CD4-positive, alpha-beta T cell (primary cell): Measurements from ENCODE around the gene KIAA1210. TPM values are rescaled to one million over a fixed set of nuclear protein-coding genes. Genes with fewer than 3 reads are reported as not detected.

Experiments used
- ATAC-seq: fragments of 200-7000 bp; cut with Tn5 transposase; one replicate; pipeline ENCODE4 v1.10.0; 2022; ENCODE audit warnings: mild to moderate bottlenecking; ENCODE audit not compliant: poor library complexity
- CTCF ChIA-PET: fragments of 350-600 bp; sonication (Branson Sonifier 250); formaldehyde crosslinking; loops from one replicate; lab custom pipeline; 2021; ENCODE audit warnings: antibody characterized with exemption, inconsistent platforms; lab: Charles Lee
- POLR2A ChIA-PET: fragments of 350-600 bp; sonication (Branson Sonifier 250); formaldehyde crosslinking; loops from one replicate; lab custom pipeline; 2021; ENCODE audit warnings: antibody characterized with exemption, inconsistent platforms; lab: Charles Lee
- DNase-seq, 14 experiments: peaks; one replicate each; pipeline ENCODE4 v3.0.0-alpha.2; 2013 to 2020; ENCODE audit warnings: mixed read lengths in 2 of 14
- H3K27ac ChIP-seq, 2 donors: one replicate each; pipeline versions ENCODE4 v1.5.1 to v1.7.0; 2013; ENCODE audit warnings: low read length in 2 of 2, low read depth in 1 of 2, mild to moderate bottlenecking in 1 of 2
- H3K27me3 ChIP-seq, 2 experiments: 1 replicate in 1 of 2; 2 replicates in 1 of 2; pipeline versions ENCODE4 v1.6.1 to v1.7.0; 2013; ENCODE audit warnings: low read length in 2 of 2, control low read depth in 1 of 2, mild to moderate bottlenecking in 1 of 2, moderate library complexity in 1 of 2; ENCODE audit not compliant: insufficient read depth in 2 of 2, control insufficient read depth in 1 of 2
- H3K36me3 ChIP-seq: one replicate; pipeline ENCODE4 v1.6.1; 2013; ENCODE audit warnings: low read length, control low read depth; ENCODE audit not compliant: insufficient read depth
- H3K4me1 ChIP-seq: one replicate; pipeline ENCODE4 v1.6.1; 2013; ENCODE audit warnings: low read length, control low read depth; ENCODE audit not compliant: insufficient read depth
- H3K4me3 ChIP-seq: one replicate; pipeline ENCODE4 v1.5.1; 2013; ENCODE audit warnings: mild to moderate bottlenecking, low read length, moderate library complexity
- H3K9me3 ChIP-seq, 2 experiments: 1 replicate in 1 of 2; 2 replicates in 1 of 2; pipeline versions ENCODE4 v1.6.1 to v1.7.0; 2013; ENCODE audit warnings: low read length in 2 of 2, mild to moderate bottlenecking in 2 of 2, control low read depth in 1 of 2, moderate library complexity in 1 of 2; ENCODE audit not compliant: control insufficient read depth in 1 of 2, insufficient read depth in 1 of 2
- H3K27ac Mint-ChIP-seq: one replicate; pipeline ENCODE4 v1.8.0; 2020; ENCODE audit warnings: mixed read lengths
- H3K27me3 Mint-ChIP-seq: one replicate; pipeline ENCODE4 v1.8.0; 2021; ENCODE audit warnings: mixed read lengths
- H3K36me3 Mint-ChIP-seq: one replicate; pipeline ENCODE4 v1.8.0; 2021; ENCODE audit warnings: low read depth, mixed read lengths
- H3K4me1 Mint-ChIP-seq: one replicate; pipeline ENCODE4 v1.8.0; 2021; ENCODE audit warnings: low read depth, mixed read lengths
- H3K4me3 Mint-ChIP-seq: one replicate; pipeline ENCODE4 v1.8.0; 2020; ENCODE audit warnings: mild to moderate bottlenecking, mixed read lengths
- H3K9me3 Mint-ChIP-seq: one replicate; pipeline ENCODE4 v1.8.0; 2020; ENCODE audit warnings: mixed read lengths
- CTCF ChIP-seq: fragments of 200-600 bp; IDR thresholded peaks from one replicate; pipeline ENCODE4 v1.8.0; 2022; ENCODE audit warnings: antibody characterized with exemption, mild to moderate bottlenecking
- intact Hi-C, 2 experiments: fragments of 100-400 bp; cut with DNase I in 1 of 2; cut with micrococcal nuclease in 1 of 2; formaldehyde crosslinking; loops; one replicate each; pipeline versions ENCODE4 v1.15.1 to v1.9.0; 2023 to 2025; cut with DNase I, micrococcal nuclease
- total RNA-seq, 174 experiments: library from RNA in 2 of 174; stranded (reverse) in 2 of 174; gene quantifications; one replicate each; pipeline ENCODE4 v1.2.3 and lab custom pipeline; 2021 to 2026

KIAA1210 gene
- total RNA-seq, 2 experiments from 2014 or later, result not detected

GRCh38 chrX:119073200-119073905, 54.3 kb downstream of the KIAA1210 start:
- H3K27me3 ChIP-seq, result no peaks in the 10 kb centered on the region
- ChIA-PET CTCF (no interaction called here), POLR2A (no interaction called here)
- Mint-ChIP-seq H3K9me3 (no peaks in the 10 kb centered on the region), H3K27me3 (no peaks in the 10 kb centered on the region), H3K36me3 (no peaks in the 10 kb centered on the region), H3K4me1 (no peaks in the 10 kb centered on the region), H3K27ac (no peak overlapping the region), H3K4me3 (no peak overlapping the region)
- H3K27ac ChIP-seq, result no peak overlapping the region
- H3K9me3 ChIP-seq, result no peaks in the 10 kb centered on the region
- no peak for DNase-seq
- TF ChIP-seq CTCF, result no peak
- no peak for ATAC-seq
- no peaks in the 10 kb centered on the region for H3K36me3 ChIP-seq
- H3K4me3 ChIP-seq, result no peak overlapping the region
- H3K4me1 ChIP-seq, result no peaks in the 10 kb centered on the region
- intact Hi-C loops, result no loop called here

GRCh38 chrX:119072744-119073143, 54.9 kb downstream of the KIAA1210 start, which contains the start of gene CT47C1:
CT47C1 (plus strand) TSS chrX:119072993; CDS start chrX:119073226, 233 bp downstream.
- no peak within 1 kb of the TSS for H3K27ac Mint-ChIP-seq
- no peaks in the 10 kb centered on the region for H3K9me3 ChIP-seq
- no peaks in the 10 kb centered on the region for H3K27me3 ChIP-seq
- H3K27me3 Mint-ChIP-seq, result no peaks in the 10 kb centered on the region
- no peaks in the 10 kb centered on the region for H3K36me3 ChIP-seq
- no peaks in the 10 kb centered on the region for H3K4me1 Mint-ChIP-seq
- DNase-seq (no peak), ATAC-seq (no peak)
- CTCF ChIA-PET, result no interaction called here
- POLR2A ChIA-PET, result no interaction called here
- no peaks in the 10 kb centered on the region for H3K9me3 Mint-ChIP-seq
- intact Hi-C loops, result no loop called here
- no peaks in the 10 kb centered on the region for H3K36me3 Mint-ChIP-seq
- no peak within 1 kb of the TSS for H3K4me3 ChIP-seq
- H3K4me1 ChIP-seq, result no peaks in the 10 kb centered on the region
- H3K4me3 Mint-ChIP-seq, result no peak within 1 kb of the TSS
- H3K27ac ChIP-seq, result no peak within 1 kb of the TSS
- TF ChIP-seq CTCF, result no peak

- H3K9me3 Mint-ChIP-seq, result no peaks in the 10 kb centered on the region
- no peak overlapping the region for H3K27ac ChIP-seq
- CTCF ChIA-PET, result no interaction called here
- H3K27ac Mint-ChIP-seq, result no peak overlapping the region
- no peaks in the 10 kb centered on the region for H3K4me1 Mint-ChIP-seq
- H3K27me3 ChIP-seq, result no peaks in the 10 kb centered on the region
- DNase-seq (no peak), ATAC-seq (no peak)
- H3K36me3 ChIP-seq, result no peaks in the 10 kb centered on the region
- no peak for TF ChIP-seq CTCF
- H3K36me3 Mint-ChIP-seq, result no peaks in the 10 kb centered on the region
- H3K9me3 ChIP-seq, result no peaks in the 10 kb centered on the region
- no peaks in the 10 kb centered on the region for H3K27me3 Mint-ChIP-seq
- POLR2A ChIA-PET, result no interaction called here
- H3K4me1 ChIP-seq, result no peaks in the 10 kb centered on the region
- no peak overlapping the region for H3K4me3 Mint-ChIP-seq
- intact Hi-C loops, result no loop called here
- no peak overlapping the region for H3K4me3 ChIP-seq
These were observed 56.2 kb downstream of the KIAA1210 start for GRCh38 chrX:119071381-119071780.
